ENCODE measurements around the gene CNTN4.

The CNTN4 gene

DNA sequence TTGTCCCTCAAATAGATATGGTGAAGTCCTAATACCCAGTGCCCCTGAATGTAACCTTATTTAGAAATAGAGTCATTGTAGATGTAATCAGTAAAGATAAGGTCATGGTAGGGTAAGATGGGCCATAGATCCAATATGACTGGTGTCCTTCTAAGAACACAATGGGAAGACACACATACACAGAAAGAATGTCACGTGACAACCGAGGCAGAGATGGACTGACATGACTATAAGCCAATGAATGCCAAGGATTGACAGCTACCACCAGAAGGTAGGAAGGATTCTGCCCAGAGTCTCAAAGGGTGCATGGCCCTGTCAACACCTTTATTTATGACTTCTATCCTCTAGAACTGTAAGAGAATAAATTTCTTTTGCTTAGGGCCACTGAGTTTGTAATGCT is 780.4 kb downstream of the CNTN4 start:
- H3K4me3 ChIP-seq (ENCODE audit: insufficient read depth in 1 of 2, low read depth in 1 of 2, low read length in 2 of 2) = no peak overlapping the region
- no peak overlapping the region for H3K23ac ChIP-seq (ENCODE audit: low read length in 2 of 2)
- H3K9ac ChIP-seq (ENCODE audit: low read length) = no peak overlapping the region
- no peak overlapping the region for H2AK5ac ChIP-seq (ENCODE audit: low read length, severe bottlenecking)
- no peak overlapping the region for H3K4ac ChIP-seq (ENCODE audit: low read depth in 1 of 2, low read length in 2 of 2)
- H3K4me2 ChIP-seq (ENCODE audit: low read length, poor library complexity, severe bottlenecking) = no peak overlapping the region
- H3K14ac ChIP-seq (ENCODE audit: low read length in 2 of 2) = no peak overlapping the region
- H4K8ac ChIP-seq (ENCODE audit: low read length) = no peak overlapping the region
- DNase-seq = no peak
- no peak overlapping the region for H2BK5ac ChIP-seq (ENCODE audit: low read depth, low read length, poor library complexity, severe bottlenecking)
- no peaks in the 10 kb centered on the region for H3K36me3 ChIP-seq (ENCODE audit: control insufficient read depth in 1 of 2, insufficient read depth in 2 of 2, low read depth in 1 of 2, low read length in 2 of 2)
- no peak overlapping the region for H4K91ac ChIP-seq (ENCODE audit: low read length)
- no peak overlapping the region for H2BK120ac ChIP-seq (ENCODE audit: low read depth, low read length)
- no peak overlapping the region for H2AFZ ChIP-seq (ENCODE audit: low read depth, low read length)
- H2BK12ac ChIP-seq (ENCODE audit: low read length in 2 of 2) = no peak overlapping the region
- no peak overlapping the region for H3K27ac ChIP-seq (ENCODE audit: low read length, poor library complexity, severe bottlenecking)
- H3K79me1 ChIP-seq (replicated peaks; ENCODE audit: low read length, poor library complexity, severe bottlenecking) = no peaks in the 10 kb centered on the region
- WGBS = 100% methylated on average over 2 of the region's 2 CpGs
- H3K18ac ChIP-seq (ENCODE audit: low read depth in 1 of 2, low read length in 2 of 2) = no peak overlapping the region
- H3K9me3 ChIP-seq (ENCODE audit: control insufficient read depth, low read length) = no peaks in the 10 kb centered on the region
- no peaks in the 10 kb centered on the region for H3K4me1 ChIP-seq (ENCODE audit: control insufficient read depth, insufficient read depth, low read depth, low read length)
- H3K27me3 ChIP-seq (ENCODE audit: control insufficient read depth in 1 of 2, insufficient read depth in 1 of 2, low read length in 2 of 2) = no peaks in the 10 kb centered on the region
- no peak overlapping the region for H2BK15ac ChIP-seq (ENCODE audit: low read depth, poor library complexity, severe bottlenecking)

DNA sequence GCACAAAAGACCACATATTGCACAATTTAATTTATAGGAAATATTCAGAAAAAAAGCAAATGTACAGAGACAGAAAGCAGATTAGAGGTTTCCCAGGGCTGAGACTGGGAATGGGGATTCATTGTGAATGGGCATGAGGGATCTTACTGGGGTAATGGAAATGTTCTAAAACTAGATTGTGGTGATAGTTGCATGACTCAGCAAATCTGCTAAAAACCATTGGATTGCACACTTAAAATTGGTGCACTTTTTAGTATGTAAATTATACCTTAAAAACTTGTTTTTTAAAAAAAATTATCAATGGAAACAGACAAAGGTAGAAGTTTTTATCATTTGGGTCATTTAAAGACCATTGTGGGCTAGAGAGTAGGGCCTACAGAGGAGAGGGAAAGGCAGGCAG is 780.9 kb downstream of the CNTN4 start:
- H3K18ac ChIP-seq (ENCODE audit: low read depth in 1 of 2, low read length in 2 of 2) = no peak overlapping the region
- H2AFZ ChIP-seq (ENCODE audit: low read depth, low read length) = no peak overlapping the region
- no peak overlapping the region for H3K23ac ChIP-seq (ENCODE audit: low read length in 2 of 2)
- no peak overlapping the region for H2BK120ac ChIP-seq (ENCODE audit: low read depth, low read length)
- no peak overlapping the region for H3K4me2 ChIP-seq (ENCODE audit: low read length, poor library complexity, severe bottlenecking)
- no peak overlapping the region for H2AK5ac ChIP-seq (ENCODE audit: low read length, severe bottlenecking)
- no peak overlapping the region for H4K91ac ChIP-seq (ENCODE audit: low read length)
- no peak overlapping the region for H2BK12ac ChIP-seq (ENCODE audit: low read length in 2 of 2)
- no peak overlapping the region for H3K4me3 ChIP-seq (ENCODE audit: insufficient read depth in 1 of 2, low read depth in 1 of 2, low read length in 2 of 2)
- no peak overlapping the region for H2BK15ac ChIP-seq (ENCODE audit: low read depth, poor library complexity, severe bottlenecking)
- no peak overlapping the region for H3K9ac ChIP-seq (ENCODE audit: low read length)
- H3K14ac ChIP-seq (ENCODE audit: low read length in 2 of 2) = no peak overlapping the region
- H3K27ac ChIP-seq (ENCODE audit: low read length, poor library complexity, severe bottlenecking) = no peak overlapping the region
- no peak overlapping the region for H3K4ac ChIP-seq (ENCODE audit: low read depth in 1 of 2, low read length in 2 of 2)
- no peaks in the 10 kb centered on the region for H3K4me1 ChIP-seq (ENCODE audit: control insufficient read depth, insufficient read depth, low read depth, low read length)
- no peaks in the 10 kb centered on the region for H3K27me3 ChIP-seq (ENCODE audit: control insufficient read depth in 1 of 2, insufficient read depth in 1 of 2, low read length in 2 of 2)
- no peaks in the 10 kb centered on the region for H3K36me3 ChIP-seq (ENCODE audit: control insufficient read depth in 1 of 2, insufficient read depth in 2 of 2, low read depth in 1 of 2, low read length in 2 of 2)
- DNase-seq = no peak
- no peaks in the 10 kb centered on the region for H3K79me1 ChIP-seq (replicated peaks; ENCODE audit: low read length, poor library complexity, severe bottlenecking)
- no peak overlapping the region for H2BK5ac ChIP-seq (ENCODE audit: low read depth, low read length, poor library complexity, severe bottlenecking)
- no peaks in the 10 kb centered on the region for H3K9me3 ChIP-seq (ENCODE audit: control insufficient read depth, low read length)
- H4K8ac ChIP-seq (ENCODE audit: low read length) = no peak overlapping the region

DNA sequence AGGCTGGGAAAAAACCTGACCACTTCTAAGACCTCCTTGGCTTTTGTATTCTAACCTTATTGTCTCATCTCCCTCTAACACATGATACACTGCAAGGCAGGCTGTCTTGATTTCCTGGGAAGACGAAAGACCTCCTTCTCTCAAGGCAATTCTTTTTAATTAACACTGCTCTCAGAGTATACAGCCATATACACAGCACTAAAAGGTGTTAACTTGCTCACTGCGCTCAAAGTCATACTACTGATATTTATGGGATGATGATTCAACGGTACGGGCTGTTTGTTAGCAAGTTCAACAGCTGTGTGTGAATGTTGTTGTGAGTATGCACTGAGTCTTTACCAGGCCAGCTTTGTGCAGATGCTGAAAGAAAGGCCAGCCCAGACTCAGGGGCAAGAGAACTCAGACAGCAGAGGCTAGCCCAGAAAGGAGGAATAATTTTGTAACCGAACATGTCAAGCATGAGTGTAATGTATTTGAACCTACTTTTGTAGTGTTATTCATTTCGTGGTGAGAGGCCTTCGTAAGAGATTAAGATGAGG is 781.6 kb downstream of the CNTN4 start:
- H3K79me1 ChIP-seq (replicated peaks; ENCODE audit: low read length, poor library complexity, severe bottlenecking) = no peaks in the 10 kb centered on the region
- H3K4ac ChIP-seq (ENCODE audit: low read depth in 1 of 2, low read length in 2 of 2) = no peak overlapping the region
- H4K8ac ChIP-seq (ENCODE audit: low read length) = no peak overlapping the region
- peak; percentile 32 for DNase-seq
- 54% methylated on average over 7 of the region's 7 CpGs for WGBS
- no peak overlapping the region for H3K14ac ChIP-seq (ENCODE audit: low read length in 2 of 2)
- H2AFZ ChIP-seq (ENCODE audit: low read depth, low read length) = no peak overlapping the region
- no peak overlapping the region for H3K18ac ChIP-seq (ENCODE audit: low read depth in 1 of 2, low read length in 2 of 2)
- H3K27ac ChIP-seq (ENCODE audit: low read length, poor library complexity, severe bottlenecking) = no peak overlapping the region
- H2BK12ac ChIP-seq (ENCODE audit: low read length in 2 of 2) = no peak overlapping the region
- H2BK15ac ChIP-seq (ENCODE audit: low read depth, poor library complexity, severe bottlenecking) = no peak overlapping the region
- no peak overlapping the region for H4K91ac ChIP-seq (ENCODE audit: low read length)
- no peaks in the 10 kb centered on the region for H3K9me3 ChIP-seq (ENCODE audit: control insufficient read depth, low read length)
- H3K27me3 ChIP-seq (ENCODE audit: control insufficient read depth in 1 of 2, insufficient read depth in 1 of 2, low read length in 2 of 2) = no peaks in the 10 kb centered on the region
- no peak overlapping the region for H3K4me2 ChIP-seq (ENCODE audit: low read length, poor library complexity, severe bottlenecking)
- no peak overlapping the region for H3K4me3 ChIP-seq (ENCODE audit: insufficient read depth in 1 of 2, low read depth in 1 of 2, low read length in 2 of 2)
- no peak overlapping the region for H3K9ac ChIP-seq (ENCODE audit: low read length)
- no peaks in the 10 kb centered on the region for H3K4me1 ChIP-seq (ENCODE audit: control insufficient read depth, insufficient read depth, low read depth, low read length)
- H3K36me3 ChIP-seq (ENCODE audit: control insufficient read depth in 1 of 2, insufficient read depth in 2 of 2, low read depth in 1 of 2, low read length in 2 of 2) = no peaks in the 10 kb centered on the region
- H2AK5ac ChIP-seq (ENCODE audit: low read length, severe bottlenecking) = no peak overlapping the region
- no peak overlapping the region for H3K23ac ChIP-seq (ENCODE audit: low read length in 2 of 2)
- H2BK120ac ChIP-seq (ENCODE audit: low read depth, low read length) = no peak overlapping the region
- H2BK5ac ChIP-seq (ENCODE audit: low read depth, low read length, poor library complexity, severe bottlenecking) = no peak overlapping the region

DNA sequence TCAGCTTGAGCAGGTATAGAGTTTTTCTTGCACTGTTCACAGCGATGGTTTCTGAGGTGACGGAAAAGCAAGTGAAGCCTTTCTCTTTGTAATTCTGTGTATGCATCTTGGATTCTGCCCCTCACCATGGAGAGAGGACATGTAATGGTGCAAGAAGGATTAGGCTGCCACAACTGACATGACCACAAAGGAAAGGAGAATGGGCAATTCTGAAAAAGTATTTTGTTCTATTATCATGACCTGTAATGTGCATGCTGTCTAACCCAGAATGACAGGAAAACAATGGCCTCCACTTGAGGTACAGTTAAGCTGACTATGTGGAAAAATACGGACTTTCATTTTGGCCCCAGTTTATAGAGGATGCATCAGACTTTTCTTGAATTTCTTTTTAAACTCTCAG is 784.6 kb downstream of the CNTN4 start:
- 98% methylated on average over 3 of the region's 3 CpGs for WGBS
- no peak overlapping the region for H3K14ac ChIP-seq (ENCODE audit: low read length in 2 of 2)
- H2BK120ac ChIP-seq (ENCODE audit: low read depth, low read length) = no peak overlapping the region

More for the DNA sequence above, 784.6 kb downstream of the CNTN4 start:
- no peak overlapping the region for H2AK5ac ChIP-seq (ENCODE audit: low read length, severe bottlenecking)
- no peaks in the 10 kb centered on the region for H3K36me3 ChIP-seq (ENCODE audit: control insufficient read depth in 1 of 2, insufficient read depth in 2 of 2, low read depth in 1 of 2, low read length in 2 of 2)
- DNase-seq = no peak
- H2BK5ac ChIP-seq (ENCODE audit: low read depth, low read length, poor library complexity, severe bottlenecking) = no peak overlapping the region
- H2BK15ac ChIP-seq (ENCODE audit: low read depth, poor library complexity, severe bottlenecking) = no peak overlapping the region
- H4K91ac ChIP-seq (ENCODE audit: low read length) = no peak overlapping the region
- H3K27ac ChIP-seq (ENCODE audit: low read length, poor library complexity, severe bottlenecking) = no peak overlapping the region
- no peak overlapping the region for H3K23ac ChIP-seq (ENCODE audit: low read length in 2 of 2)
- no peaks in the 10 kb centered on the region for H3K9me3 ChIP-seq (ENCODE audit: control insufficient read depth, low read length)
- no peak overlapping the region for H2BK12ac ChIP-seq (ENCODE audit: low read length in 2 of 2)
- no peaks in the 10 kb centered on the region for H3K79me1 ChIP-seq (replicated peaks; ENCODE audit: low read length, poor library complexity, severe bottlenecking)
- no peaks in the 10 kb centered on the region for H3K27me3 ChIP-seq (ENCODE audit: control insufficient read depth in 1 of 2, insufficient read depth in 1 of 2, low read length in 2 of 2)
- no peaks in the 10 kb centered on the region for H3K4me1 ChIP-seq (ENCODE audit: control insufficient read depth, insufficient read depth, low read depth, low read length)
- no peak overlapping the region for H3K9ac ChIP-seq (ENCODE audit: low read length)
- no peak overlapping the region for H3K4me2 ChIP-seq (ENCODE audit: low read length, poor library complexity, severe bottlenecking)
- no peak overlapping the region for H4K8ac ChIP-seq (ENCODE audit: low read length)
- no peak overlapping the region for H2AFZ ChIP-seq (ENCODE audit: low read depth, low read length)
- H3K18ac ChIP-seq (ENCODE audit: low read depth in 1 of 2, low read length in 2 of 2) = no peak overlapping the region
- no peak overlapping the region for H3K4ac ChIP-seq (ENCODE audit: low read depth in 1 of 2, low read length in 2 of 2)
- H3K4me3 ChIP-seq (ENCODE audit: insufficient read depth in 1 of 2, low read depth in 1 of 2, low read length in 2 of 2) = no peak overlapping the region
